Measurements from ENCODE around the gene BCAS3. TPM values are rescaled to one million over a fixed set of nuclear protein-coding genes. Genes with fewer than 3 reads are reported as not detected.
A peak's percentile ranks its signal among the peaks of the same experiment; 100 is the strongest.

BCAS3 gene
- total RNA-seq, 2 donors from 2014 or later: 12.0 to 15.6 TPM

DNA sequence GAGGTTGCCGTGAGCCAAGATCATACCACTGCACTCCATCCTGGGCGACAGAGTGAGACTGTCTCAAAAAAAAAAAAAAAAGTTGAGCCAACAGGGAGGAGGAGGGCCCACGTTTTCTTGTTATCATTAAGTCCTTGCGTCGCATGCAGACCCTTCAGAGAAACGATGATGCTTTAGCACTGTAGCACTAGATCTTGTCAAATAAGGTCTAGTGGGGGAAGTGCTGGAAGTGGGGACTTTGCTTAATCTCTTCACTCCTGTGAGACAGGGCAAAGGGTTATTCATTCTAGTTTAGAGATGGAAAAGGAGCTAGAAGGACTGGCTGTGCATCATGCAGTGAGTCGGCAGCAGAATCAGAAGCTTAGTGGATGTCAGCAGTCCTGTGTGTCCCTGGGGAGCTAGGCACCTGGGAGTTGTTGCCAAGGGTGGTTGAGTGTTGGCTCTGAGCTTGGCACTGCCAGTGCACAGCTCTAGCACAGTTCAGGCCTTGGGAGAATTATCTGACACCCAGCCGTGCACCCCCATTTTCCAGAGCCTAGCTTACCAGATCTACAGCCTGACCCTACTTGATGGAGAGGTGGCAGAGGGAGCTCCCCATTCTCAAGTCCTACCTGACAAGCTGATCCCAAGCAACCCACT, 688.5 kb downstream of the BCAS3 start:
- TF ChIP-seq, protein P1, sequence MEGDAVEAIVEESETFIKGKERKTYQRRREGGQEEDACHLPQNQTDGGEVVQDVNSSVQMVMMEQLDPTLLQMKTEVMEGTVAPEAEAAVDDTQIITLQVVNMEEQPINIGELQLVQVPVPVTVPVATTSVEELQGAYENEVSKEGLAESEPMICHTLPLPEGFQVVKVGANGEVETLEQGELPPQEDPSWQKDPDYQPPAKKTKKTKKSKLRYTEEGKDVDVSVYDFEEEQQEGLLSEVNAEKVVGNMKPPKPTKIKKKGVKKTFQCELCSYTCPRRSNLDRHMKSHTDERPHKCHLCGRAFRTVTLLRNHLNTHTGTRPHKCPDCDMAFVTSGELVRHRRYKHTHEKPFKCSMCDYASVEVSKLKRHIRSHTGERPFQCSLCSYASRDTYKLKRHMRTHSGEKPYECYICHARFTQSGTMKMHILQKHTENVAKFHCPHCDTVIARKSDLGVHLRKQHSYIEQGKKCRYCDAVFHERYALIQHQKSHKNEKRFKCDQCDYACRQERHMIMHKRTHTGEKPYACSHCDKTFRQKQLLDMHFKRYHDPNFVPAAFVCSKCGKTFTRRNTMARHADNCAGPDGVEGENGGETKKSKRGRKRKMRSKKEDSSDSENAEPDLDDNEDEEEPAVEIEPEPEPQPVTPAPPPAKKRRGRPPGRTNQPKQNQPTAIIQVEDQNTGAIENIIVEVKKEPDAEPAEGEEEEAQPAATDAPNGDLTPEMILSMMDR (IDR thresholded peaks at IDR 0.05): no peak
- no peak for DNase-seq (ENCODE audit: low spot score)
- Histone ChIP-seq H3K27ac (peak overlapping the region; percentile 18 to 75), H3K27me3 (no peaks in the 10 kb centered on the region), H3K4me3 (no peak overlapping the region), H3K9me3 (no peaks in the 10 kb centered on the region), H3K36me3 (no peaks in the 10 kb centered on the region), H3K4me1 (peaks cover 0 to 12% of the 10 kb centered on the region in 2 donors)

DNA sequence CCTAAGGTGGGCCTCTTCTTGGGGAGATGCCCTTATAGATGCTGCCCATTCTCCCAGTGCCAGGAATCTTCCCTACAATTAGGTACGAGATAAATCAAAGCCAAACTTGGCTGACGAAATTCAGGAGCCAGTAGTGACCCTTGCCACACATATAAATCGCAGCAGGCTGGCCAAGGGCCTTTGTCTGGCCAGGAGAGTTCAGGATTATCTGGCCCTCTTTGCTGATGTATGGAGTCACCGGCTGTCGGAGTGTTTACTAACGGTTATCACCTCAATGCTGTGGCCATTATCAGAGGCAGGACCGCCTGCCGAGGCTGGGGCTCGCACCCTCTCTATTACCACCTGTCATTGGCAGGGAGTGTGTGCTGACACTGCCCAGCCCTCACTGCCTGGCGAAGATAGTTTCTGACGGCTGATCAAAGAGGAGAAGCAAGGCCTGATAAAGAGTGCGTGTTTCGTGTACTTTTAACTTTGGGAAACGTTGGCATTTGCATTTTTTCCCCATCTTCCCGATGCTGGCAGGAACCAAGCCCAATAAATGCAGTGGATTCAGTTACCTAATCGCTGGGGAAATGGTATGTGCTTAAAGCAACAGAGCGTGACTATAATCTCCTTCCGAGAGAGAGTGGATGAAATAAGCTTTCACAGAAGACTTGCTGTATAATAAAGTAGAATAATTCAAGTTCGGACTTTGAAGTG, 689.2 kb downstream of the BCAS3 start:
- H3K9me3 ChIP-seq: no peaks in the 10 kb centered on the region
- no peak overlapping the region for H3K4me3 ChIP-seq
- H3K36me3 ChIP-seq: no peaks in the 10 kb centered on the region
- DNase-seq (ENCODE audit: low spot score): no peak
- H3K27me3 ChIP-seq: no peaks in the 10 kb centered on the region
- TF ChIP-seq, protein P1 (IDR thresholded peaks at IDR 0.05): no peak
- peaks cover 0 to 12% of the 10 kb centered on the region in 2 donors for H3K4me1 ChIP-seq
- H3K27ac ChIP-seq: peak overlapping the region; percentile 18 to 75

DNA sequence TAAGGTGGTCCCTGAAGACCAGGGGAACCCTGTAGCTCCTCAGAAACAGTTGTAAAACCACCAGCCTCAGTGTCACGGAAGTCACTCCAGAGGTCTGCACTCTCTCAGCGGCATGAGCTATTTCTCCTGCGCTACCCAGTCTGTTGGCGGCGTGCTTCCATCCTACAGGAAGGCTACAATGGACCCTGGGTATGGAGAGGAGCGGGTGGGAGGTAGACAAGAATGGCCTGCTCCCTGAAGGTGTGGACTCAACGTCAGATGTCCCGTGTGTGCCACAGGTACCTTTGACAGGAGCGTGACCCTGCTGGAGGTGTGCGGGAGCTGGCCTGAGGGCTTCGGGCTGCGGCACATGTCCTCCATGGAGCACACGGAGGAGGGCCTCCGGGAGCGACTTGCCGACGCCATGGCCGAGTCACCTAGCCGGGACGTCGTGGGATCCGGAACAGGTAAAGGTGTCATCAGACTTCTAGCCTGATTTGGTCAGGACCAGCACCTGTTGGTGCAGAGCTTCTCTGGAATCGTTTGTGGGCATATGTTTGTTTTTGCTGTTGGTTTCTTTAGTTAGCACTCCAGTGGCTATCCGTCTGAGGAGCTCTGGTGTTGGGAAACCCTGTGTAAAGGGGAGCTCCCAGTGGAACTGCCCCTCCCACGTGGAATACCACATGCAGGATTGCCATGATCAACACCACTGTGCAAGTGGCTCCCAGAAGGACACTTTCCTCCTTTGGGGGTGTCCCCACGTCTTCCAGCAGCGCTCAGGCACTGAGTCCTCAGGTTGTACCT, 690.6 kb downstream of the BCAS3 start:
- no peak overlapping the region for H3K4me3 ChIP-seq
- no peaks in the 10 kb centered on the region for H3K27me3 ChIP-seq
- H3K27ac ChIP-seq: no peak overlapping the region
- no peaks in the 10 kb centered on the region for H3K36me3 ChIP-seq
- no peaks in the 10 kb centered on the region for H3K9me3 ChIP-seq
- peaks cover 0 to 12% of the 10 kb centered on the region in 2 donors for H3K4me1 ChIP-seq
- no peak for DNase-seq (ENCODE audit: low spot score)
- TF ChIP-seq, protein P1 (IDR thresholded peaks at IDR 0.05): no peak

DNA sequence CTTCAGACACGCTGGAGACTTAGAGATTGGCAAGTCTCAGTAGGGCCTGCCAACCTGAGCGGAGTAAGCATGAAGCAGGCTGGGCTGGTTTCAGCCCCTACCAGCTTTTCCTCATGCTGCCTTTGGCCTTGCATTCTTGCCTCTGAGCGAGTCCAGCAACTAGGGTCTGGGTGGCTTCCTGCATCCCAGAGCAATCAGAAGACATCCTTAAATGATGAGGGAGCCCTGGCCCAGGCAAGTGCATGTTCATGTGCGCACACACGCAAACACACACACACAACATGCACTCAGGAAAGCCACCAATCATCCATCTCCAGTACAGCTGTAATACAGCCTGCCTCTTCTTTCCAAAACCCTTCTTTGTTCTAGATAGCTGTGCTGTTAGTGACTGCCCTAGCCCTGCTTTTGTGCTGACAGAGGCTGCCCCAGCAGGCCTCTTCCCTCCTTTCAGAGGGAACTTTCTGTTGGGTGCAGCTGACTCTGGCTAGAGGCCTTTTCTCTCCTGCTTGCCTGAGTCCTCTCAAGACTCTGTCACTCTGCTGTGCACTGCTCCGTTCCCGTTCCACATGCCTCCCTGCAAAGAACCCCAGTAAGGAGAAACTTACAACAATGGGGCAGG, 691.3 kb downstream of the BCAS3 start:
- TF ChIP-seq, protein P1 (IDR thresholded peaks at IDR 0.05): no peak
- peaks cover 0 to 12% of the 10 kb centered on the region in 2 donors for H3K4me1 ChIP-seq
- no peak for DNase-seq (ENCODE audit: low spot score)
- H3K36me3 ChIP-seq: no peaks in the 10 kb centered on the region
- no peaks in the 10 kb centered on the region for H3K27me3 ChIP-seq
- H3K4me3 ChIP-seq: no peak overlapping the region
- H3K27ac ChIP-seq: no peak overlapping the region
- no peaks in the 10 kb centered on the region for H3K9me3 ChIP-seq

DNA sequence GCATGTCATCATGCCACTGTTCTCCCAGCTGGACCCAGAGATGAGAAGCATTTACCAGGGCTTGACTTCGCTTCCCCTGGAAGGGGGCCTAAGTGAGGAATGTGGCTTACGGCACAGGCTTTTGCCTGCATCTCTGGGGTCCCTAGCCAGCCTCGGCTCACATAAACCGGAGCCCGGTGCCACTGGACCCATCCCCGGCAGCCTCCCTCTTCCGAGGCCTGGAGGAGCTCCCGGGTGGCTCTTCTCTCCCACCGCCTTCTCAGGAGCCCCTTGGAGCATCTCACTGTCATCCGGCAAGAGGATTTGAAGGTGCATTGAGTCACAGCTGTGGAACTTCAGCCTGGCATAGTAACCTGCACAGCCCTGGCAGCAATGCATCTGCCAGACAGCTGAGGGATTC, 692.1 kb downstream of the BCAS3 start:
- Histone ChIP-seq H3K27me3 (no peaks in the 10 kb centered on the region), H3K4me1 (peaks cover 0 to 12% of the 10 kb centered on the region in 2 donors), H3K36me3 (no peaks in the 10 kb centered on the region), H3K4me3 (no peak overlapping the region), H3K27ac (no peak overlapping the region), H3K9me3 (no peaks in the 10 kb centered on the region)
- TF ChIP-seq, protein P1 (IDR thresholded peaks at IDR 0.05): no peak
- no peak for DNase-seq (ENCODE audit: low spot score)
